H1 (cell line): Measurements from ENCODE around the gene HMCN2. TPM values are rescaled to one million over a fixed set of nuclear protein-coding genes. Genes with fewer than 3 reads are reported as not detected.

Experiments used
- CTCF ChIA-PET: fragments of 300-600 bp; sonication (Branson Sonifier 250); formaldehyde crosslinking; loops from one replicate; lab custom pipeline; 2021; ENCODE audit not compliant: partially characterized antibody; lab: Charles Lee
- POLR2A ChIA-PET: fragments of 300-600 bp; sonication (Branson Sonifier 250); formaldehyde crosslinking; loops from one replicate; lab custom pipeline; 2021; ENCODE audit warnings: inconsistent platforms; ENCODE audit not compliant: partially characterized antibody; lab: Charles Lee
- DNase-seq, 2 experiments: peaks; one replicate each; pipeline versions ENCODE4 v3.0.0 to v3.0.0-alpha.2; 2010 to 2022; ENCODE audit warnings: low spot score in 2 of 2, low read depth in 1 of 2, mixed read lengths in 1 of 2
- FAIRE-seq: peaks from 2 replicates; lab custom pipeline; 2011; peaks lifted over from hg19 to GRCh38; lab: Jason Lieb, UNC
- H2AFZ ChIP-seq: 2 replicates; pipeline ENCODE4 v1.8.1; 2012; ENCODE audit warnings: low read length, inconsistent platforms
- H2AK5ac ChIP-seq: 2 replicates; pipeline ENCODE4 v1.6.1; 2013; ENCODE audit warnings: low read depth, low read length
- H2BK120ac ChIP-seq: replicated peaks from 2 replicates; pipeline ENCODE3; 2013; ENCODE audit warnings: low read depth, low read length, inconsistent platforms
- H2BK12ac ChIP-seq: 2 replicates; pipeline ENCODE4 v1.6.1; 2013; ENCODE audit warnings: low read depth, low read length
- H2BK15ac ChIP-seq: 2 replicates; pipeline ENCODE4 v1.6.1; 2013; ENCODE audit warnings: low read length
- H2BK20ac ChIP-seq: 2 replicates; pipeline ENCODE4 v1.6.1; 2013; ENCODE audit warnings: low read length
- H2BK5ac ChIP-seq: 2 replicates; pipeline ENCODE4 v1.6.1; 2013; ENCODE audit warnings: low read depth, low read length
- H3K14ac ChIP-seq: 2 replicates; pipeline ENCODE4 v1.6.1; 2013; ENCODE audit warnings: inconsistent platforms; ENCODE audit not compliant: insufficient read length
- H3K18ac ChIP-seq: 2 replicates; pipeline ENCODE4 v1.6.1; 2013; ENCODE audit warnings: low read length; ENCODE audit errors: extremely low read depth
- H3K23ac ChIP-seq: 2 replicates; pipeline ENCODE4 v1.6.1; 2013; ENCODE audit warnings: inconsistent platforms; ENCODE audit not compliant: insufficient read length
- H3K23me2 ChIP-seq: 2 replicates; pipeline ENCODE4 v1.6.1; 2013; ENCODE audit warnings: low read depth, low read length
- H3K27ac ChIP-seq: 2 replicates; pipeline ENCODE4 v1.6.1; 2011; ENCODE audit warnings: low read depth, low read length, inconsistent platforms
- H3K27me3 ChIP-seq, 4 experiments: replicated peaks in 1 of 4; 1 replicate in 1 of 4; 2 replicates in 3 of 4; pipeline versions ENCODE4 v1.6.1 to v1.8.1; 2011 to 2013; ENCODE audit warnings: low read length in 3 of 4, mild to moderate bottlenecking in 3 of 4, inconsistent platforms in 2 of 4, mixed read lengths in 2 of 4, moderate library complexity in 1 of 4; ENCODE audit not compliant: control insufficient read depth in 3 of 4, insufficient read depth in 3 of 4; ENCODE audit errors: extremely low read depth in 1 of 4
- H3K36me3 ChIP-seq, 4 experiments: 2 replicates each; pipeline versions ENCODE4 v1.6.1 to v1.8.1; 2011 to 2013; ENCODE audit warnings: mild to moderate bottlenecking in 4 of 4, low read length in 3 of 4, moderate library complexity in 2 of 4, control low read depth in 1 of 4, inconsistent platforms in 1 of 4; ENCODE audit not compliant: insufficient read depth in 4 of 4, control insufficient read depth in 2 of 4
- H3K4ac ChIP-seq: replicated peaks from 2 replicates; pipeline ENCODE3; 2013; ENCODE audit warnings: low read length, low read depth, mixed read lengths, inconsistent platforms; ENCODE audit not compliant: insufficient read length
- H3K4me1 ChIP-seq, 4 experiments: replicated peaks in 1 of 4; 1 replicate in 1 of 4; 2 replicates in 3 of 4; pipeline versions ENCODE4 v1.6.1 to v1.8.1; 2011 to 2013; ENCODE audit warnings: low read length in 3 of 4, inconsistent platforms in 2 of 4, mixed read lengths in 1 of 4; ENCODE audit not compliant: insufficient read depth in 4 of 4, control insufficient read depth in 3 of 4
- H3K4me2 ChIP-seq, 2 experiments: 2 replicates each; pipeline versions ENCODE4 v1.6.1 to v1.8.1; 2011 to 2013; ENCODE audit warnings: low read depth in 2 of 2, low read length in 2 of 2, control low read depth in 1 of 2, inconsistent platforms in 1 of 2, mild to moderate bottlenecking in 1 of 2; ENCODE audit not compliant: insufficient read depth in 1 of 2
- H3K4me3 ChIP-seq, 4 experiments: fragments of 200-600, 300-600 bp in 1 of 4; sonication (generic), shearing (Covaris generic), sonication (Bioruptor Twin) in 1 of 4; 2 replicates each; pipeline versions ENCODE4 v1.5.1 to v1.8.1; 2011 to 2016; ENCODE audit warnings: low read length in 4 of 4, low read depth in 3 of 4, control low read depth in 2 of 4, inconsistent platforms in 2 of 4, mild to moderate bottlenecking in 2 of 4, mixed read lengths in 1 of 4, moderate library complexity in 1 of 4; ENCODE audit not compliant: insufficient read depth in 2 of 4; ENCODE audit errors: extremely low read depth in 1 of 4
- H3K56ac ChIP-seq: replicated peaks from 2 replicates; pipeline ENCODE3; 2013; ENCODE audit warnings: low read depth, mild to moderate bottlenecking, mixed read lengths, low read length, inconsistent platforms; ENCODE audit not compliant: insufficient read length
- H3K79me1 ChIP-seq: 2 replicates; pipeline ENCODE4 v1.6.1; 2013; ENCODE audit warnings: low read depth, low read length, control low read depth
- H3K79me2 ChIP-seq, 2 experiments: 2 replicates each; pipeline versions ENCODE4 v1.6.1 to v1.8.1; 2012 to 2013; ENCODE audit warnings: low read length in 2 of 2, mild to moderate bottlenecking in 2 of 2, inconsistent platforms in 1 of 2; ENCODE audit not compliant: insufficient read depth in 2 of 2, control insufficient read depth in 1 of 2
- H3K9ac ChIP-seq, 4 experiments: replicated peaks in 1 of 4; 1 replicate in 1 of 4; 2 replicates in 3 of 4; pipeline versions ENCODE4 v1.6.1 to v1.8.1; 2011 to 2013; ENCODE audit warnings: low read depth in 3 of 4, low read length in 3 of 4, control low read depth in 2 of 4, mild to moderate bottlenecking in 2 of 4, moderate library complexity in 2 of 4, inconsistent platforms in 1 of 4; ENCODE audit errors: extremely low read depth in 1 of 4
- H3K9me3 ChIP-seq, 2 experiments: 2 replicates each; pipeline versions ENCODE4 v1.6.1 to v1.8.1; 2012 to 2013; ENCODE audit warnings: mild to moderate bottlenecking in 2 of 2, moderate library complexity in 2 of 2, control low read depth in 1 of 2, inconsistent platforms in 1 of 2, low read depth in 1 of 2, low read length in 1 of 2, mixed read lengths in 1 of 2; ENCODE audit not compliant: insufficient read depth in 2 of 2
- H4K20me1 ChIP-seq, 2 experiments: replicated peaks in 1 of 2; 2 replicates each; pipeline versions ENCODE3 to v1.8.1; 2011 to 2013; ENCODE audit warnings: inconsistent platforms in 2 of 2, low read length in 2 of 2, mild to moderate bottlenecking in 1 of 2; ENCODE audit not compliant: insufficient read depth in 2 of 2, control insufficient read depth in 1 of 2
- H4K5ac ChIP-seq: 2 replicates; pipeline ENCODE4 v1.6.1; 2013; ENCODE audit warnings: low read length, low read depth, mixed read lengths, inconsistent platforms; ENCODE audit not compliant: insufficient read length
- H4K8ac ChIP-seq: 2 replicates; pipeline ENCODE4 v1.8.0; 2013; ENCODE audit warnings: mild to moderate bottlenecking, moderate library complexity, low read length, inconsistent platforms; ENCODE audit not compliant: insufficient read depth; ENCODE audit errors: extremely low read depth
- H4K91ac ChIP-seq: replicated peaks from 2 replicates; pipeline ENCODE3; 2013; ENCODE audit warnings: low read length, mixed read lengths, inconsistent platforms; ENCODE audit not compliant: insufficient read length
- BRCA1 ChIP-seq: IDR thresholded peaks from 2 replicates; pipeline ENCODE4 v1.6.1; 2012; ENCODE audit warnings: low read depth, low read length, improper control_type of control experiment
- E2F6 ChIP-seq: IDR thresholded peaks from 2 replicates; pipeline ENCODE4 v1.6.1; 2012; ENCODE audit warnings: inconsistent platforms
- FOSL1 ChIP-seq: IDR thresholded peaks from 2 replicates; pipeline ENCODE4 v1.6.1; 2011; ENCODE audit warnings: mild to moderate bottlenecking, low read depth, low read length, moderate library complexity; ENCODE audit not compliant: insufficient read depth
- JUN ChIP-seq: IDR thresholded peaks from 2 replicates; pipeline ENCODE4 v1.6.1; 2011; ENCODE audit warnings: low read depth, mild to moderate bottlenecking, improper control_type of control experiment, low read length
- MAFK ChIP-seq: IDR thresholded peaks from 2 replicates; pipeline ENCODE4 v1.6.1; 2012; ENCODE audit warnings: low read depth, mild to moderate bottlenecking, improper control_type of control experiment, low read length
- NANOG ChIP-seq: IDR thresholded peaks from 2 replicates; pipeline ENCODE4 v1.6.1; 2011; ENCODE audit warnings: low read length, low read depth, mild to moderate bottlenecking, inconsistent platforms; ENCODE audit not compliant: insufficient read depth, poor library complexity, severe bottlenecking
- POU5F1 ChIP-seq: IDR thresholded peaks from 2 replicates; pipeline ENCODE4 v1.6.1; 2011; ENCODE audit warnings: low read depth, mild to moderate bottlenecking, low read length, moderate library complexity
- RAD21 ChIP-seq, 2 experiments: IDR thresholded peaks in 1 of 2; conservative IDR thresholded peaks in 1 of 2; 2 replicates each; pipeline ENCODE4 v1.6.1; 2011; ENCODE audit warnings: low read depth in 2 of 2, low read length in 2 of 2, improper control_type of control experiment in 1 of 2, inconsistent platforms in 1 of 2, mild to moderate bottlenecking in 1 of 2, moderate library complexity in 1 of 2
- RXRA ChIP-seq: IDR thresholded peaks from 2 replicates; pipeline ENCODE4 v1.6.1; 2011; ENCODE audit warnings: low read depth, mild to moderate bottlenecking, low read length, moderate library complexity; ENCODE audit not compliant: insufficient read depth
- SP1 ChIP-seq: IDR thresholded peaks from 2 replicates; pipeline ENCODE4 v1.6.1; 2011; ENCODE audit warnings: low read depth, low read length
- SP2 ChIP-seq: IDR thresholded peaks from 2 replicates; pipeline ENCODE4 v1.6.1; 2012; ENCODE audit warnings: mild to moderate bottlenecking, low read length, inconsistent platforms
- SP4 ChIP-seq: IDR thresholded peaks from 2 replicates; pipeline ENCODE4 v1.6.1; 2012; ENCODE audit warnings: low read length, inconsistent platforms
- SRF ChIP-seq: IDR thresholded peaks from 2 replicates; pipeline ENCODE4 v1.6.1; 2011; ENCODE audit warnings: mild to moderate bottlenecking, low read depth, low read length, moderate library complexity
- TAF1 ChIP-seq: IDR thresholded peaks from 2 replicates; pipeline ENCODE4 v1.6.1; 2011; ENCODE audit warnings: mild to moderate bottlenecking, low read depth, low read length
- TCF12 ChIP-seq: IDR thresholded peaks from 2 replicates; pipeline ENCODE4 v1.6.1; 2011; ENCODE audit warnings: low read depth, mild to moderate bottlenecking, low read length
- WGBS, 2 experiments: shearing (Covaris generic) in 1 of 2; methylation state at CpG; one replicate each; pipeline versions ENCODE4 v1.1.6 to v1.1.7; 2013 to 2015; ENCODE audit warnings: low lambda C conversion rate in 2 of 2, mixed read lengths in 2 of 2, inconsistent platforms in 1 of 2, low coverage in 1 of 2, missing lambda C conversion rate in 1 of 2; ENCODE audit not compliant: insufficient replicate concordance in 2 of 2, insufficient coverage in 1 of 2, insufficient read length in 1 of 2; ENCODE audit errors: extremely low coverage in 1 of 2, missing lambda C conversion rate in 1 of 2; 5-methylcytosine and 5-hydroxymethylcytosine counted together
- polyA plus RNA-seq, 7 experiments: library from polyadenylated mRNA; depleted of rRNA in 3 of 7; stranded (reverse) in 5 of 7; unstranded in 2 of 7; fragments of >200 nt in 5 of 7; fragments of 200-250 nt in 2 of 7; gene quantifications; 1 replicate in 5 of 7; 2 replicates in 1 of 7; 4 replicates in 1 of 7; pipeline versions ENCODE4 v1.2.1 to v1.2.3, GENCODE V29; 2011 to 2013; ENCODE audit warnings: missing spikeins in 2 of 7, mixed read lengths in 2 of 7
- total RNA-seq: library from RNA; stranded (reverse); fragmentation: NEBNext Ultra II Directional; extraction: Animal tissue kit (Norgen Biotek cat#: 25700); gene quantifications from 2 replicates; pipeline ENCODE4 v1.2.1, GENCODE V29; 2021

Gene HMCN2
- total and polyA plus RNA-seq, 2 of the 8 experiments (the other 6 are each of a cell fraction or from before 2014, with no cell fraction given): 5.0 to 9.1 TPM

GRCh38 chr9:130402243-130402642, 136.7 kb downstream of the HMCN2 start:
- H3K4me3 ChIP-seq: no peak overlapping the region
- H3K27ac ChIP-seq: no peak overlapping the region
- H3K79me2 ChIP-seq: no peaks in the 10 kb centered on the region
- H2AFZ ChIP-seq: no peak overlapping the region
- no peak overlapping the region for H2BK15ac ChIP-seq
- WGBS, 2 experiments: 93% methylated on average over 2 of the region's 3 CpGs; no CpG with 5 or more reads in 1 of the 2 experiments
- no peak overlapping the region for H3K4me2 ChIP-seq
- no peak overlapping the region for H4K8ac ChIP-seq
- no peak overlapping the region for H3K56ac ChIP-seq
- DNase-seq: no peak
- no peaks in the 10 kb centered on the region for H3K79me1 ChIP-seq
- no peak overlapping the region for H3K14ac ChIP-seq
- no peak overlapping the region for H2BK5ac ChIP-seq
- H3K9me3 ChIP-seq: no peaks in the 10 kb centered on the region
- H4K91ac ChIP-seq: no peak overlapping the region
- H3K27me3 ChIP-seq: no peaks in the 10 kb centered on the region
- H3K4me1 ChIP-seq: no peaks in the 10 kb centered on the region
- POLR2A ChIA-PET: no interaction called here
- no peaks in the 10 kb centered on the region for H4K20me1 ChIP-seq
- H4K5ac ChIP-seq: no peak overlapping the region
- no peak overlapping the region for H2BK12ac ChIP-seq
- no peak overlapping the region for H3K18ac ChIP-seq
- H2BK20ac ChIP-seq: no peak overlapping the region
- no peak for FAIRE-seq
- no peaks in the 10 kb centered on the region for H3K23me2 ChIP-seq
- H3K36me3 ChIP-seq: no peaks in the 10 kb centered on the region; a peak in 2 of 8 replicates
- CTCF ChIA-PET: interaction anchor here (0.6 to 1.3 kb wide), 2 partner anchors 36 to 52 kb away, joined by 3 read pairs; no protein-coding TSS in a partner anchor
- no peak overlapping the region for H3K23ac ChIP-seq
- H2BK120ac ChIP-seq: no peak overlapping the region
- no peak overlapping the region for H2AK5ac ChIP-seq
- no peak overlapping the region for H3K9ac ChIP-seq
- H3K4ac ChIP-seq: no peak overlapping the region
- TF ChIP-seq SP4 (no peak), FOSL1 (no peak), NANOG (no peak), POU5F1 (no peak), RXRA (no peak), BRCA1 (no peak), SRF (no peak), TAF1 (no peak), SP1 (no peak), E2F6 (no peak), JUN (no peak), MAFK (no peak), SP2 (no peak), TCF12 (no peak), RAD21 (IDR thresholded peaks at IDR 0.05 in 1 of 2, conservative IDR thresholded peaks at IDR 0.05 in 1 of 2; ENCODE audit: low read depth in 2 of 2, low read length in 2 of 2) (no peak)
